Measurements from ENCODE around the gene ZMIZ1.
"Not testable (repeated sequence)": the region's sequence is repeated elsewhere in the genome, so short reads cannot be mapped to it uniquely, and the experiment has no call there.

The ZMIZ1 gene

DNA sequence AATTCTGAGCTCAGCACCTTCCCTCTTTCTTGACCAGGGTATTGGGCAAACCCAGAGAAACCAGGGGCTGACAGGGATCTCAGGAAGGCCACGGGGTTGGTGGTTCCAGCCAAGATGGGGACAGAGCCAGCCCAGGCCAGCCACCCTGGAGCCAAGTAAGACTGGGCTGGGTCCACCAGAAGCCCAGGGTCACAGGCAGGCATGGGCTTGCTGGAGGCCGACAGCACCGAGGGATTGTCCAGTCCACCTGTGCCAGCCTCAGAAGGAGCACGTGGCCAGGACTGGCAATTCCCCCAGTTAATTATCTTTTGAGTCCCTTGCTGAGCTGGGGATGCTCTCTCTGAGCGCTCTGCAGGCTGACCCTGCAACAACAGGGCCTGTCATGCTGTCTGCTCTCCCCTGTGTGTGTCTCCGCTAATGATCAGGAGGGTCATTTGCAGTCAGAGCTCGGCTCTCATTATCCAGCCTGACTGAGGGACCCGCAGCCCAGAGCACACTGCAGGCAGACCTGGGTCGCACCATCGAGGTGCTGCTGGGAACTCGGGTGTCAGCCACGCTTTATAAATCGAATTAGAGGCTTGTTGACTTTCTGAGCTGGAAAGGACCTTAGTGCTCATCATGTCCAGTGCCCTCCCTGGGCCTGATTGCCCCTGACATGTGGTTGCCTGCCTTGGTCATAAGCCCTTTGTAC lies 209.0 kb downstream of the ZMIZ1 start:
- no peak overlapping the region for H3K4me3 ChIP-seq (ENCODE audit: low read length)
- DNase-seq (ENCODE audit: low read depth) = no peak
- TF ChIP-seq CTCF (conservative IDR thresholded peaks at IDR 0.05; ENCODE audit: low read depth, low read length) = no peak

DNA sequence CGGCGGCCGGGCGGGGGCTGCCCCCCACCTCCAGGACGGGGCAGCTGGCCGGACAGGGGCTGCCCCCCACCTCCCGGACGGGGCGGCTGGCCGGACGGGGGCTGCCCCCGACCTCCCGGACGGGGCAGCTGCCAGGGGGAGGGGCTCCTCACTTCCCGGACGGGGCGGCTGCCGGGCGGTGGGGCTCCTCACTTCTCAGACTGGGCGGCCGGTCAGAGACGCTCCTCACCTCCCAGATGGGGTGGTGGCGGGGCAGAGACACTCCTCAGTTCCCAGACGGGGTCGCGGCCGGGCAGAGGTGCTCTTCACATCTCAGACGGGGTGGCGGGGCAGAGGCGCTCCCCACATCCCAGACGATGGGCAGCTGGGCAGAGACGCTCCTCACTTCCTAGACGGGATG lies 210.3 kb downstream of the ZMIZ1 start:
- DNase-seq (ENCODE audit: low read depth); H3K4me3 ChIP-seq (ENCODE audit: low read length): not testable (repeated sequence)

- no peak for TF ChIP-seq CTCF (conservative IDR thresholded peaks at IDR 0.05; ENCODE audit: low read depth, low read length)
- H3K4me3 ChIP-seq (ENCODE audit: low read length) = no peak overlapping the region
- DNase-seq (ENCODE audit: low read depth) = no peak
Observed at GRCh38 chr10:79280956-79281355, 212.2 kb downstream of the ZMIZ1 start.

- no peak overlapping the region for H3K4me3 ChIP-seq (ENCODE audit: low read length)
- DNase-seq (ENCODE audit: low read depth) = no peak
- TF ChIP-seq CTCF (conservative IDR thresholded peaks at IDR 0.05; ENCODE audit: low read depth, low read length) = no peak
Observed at GRCh38 chr10:79282388-79282787, 213.6 kb downstream of the ZMIZ1 start.

GRCh38 chr10:79283616-79284015 lies 214.8 kb downstream of the ZMIZ1 start:
- TF ChIP-seq CTCF (conservative IDR thresholded peaks at IDR 0.05; ENCODE audit: low read depth, low read length) = no peak
- no peak for DNase-seq (ENCODE audit: low read depth)
- H3K4me3 ChIP-seq (ENCODE audit: low read length) = no peak overlapping the region

- DNase-seq (ENCODE audit: low read depth) = no peak
- H3K4me3 ChIP-seq (ENCODE audit: low read length) = no peak overlapping the region
- no peak for TF ChIP-seq CTCF (conservative IDR thresholded peaks at IDR 0.05; ENCODE audit: low read depth, low read length)
Observed at GRCh38 chr10:79284158-79284871, 215.5 kb downstream of the ZMIZ1 start.

DNA sequence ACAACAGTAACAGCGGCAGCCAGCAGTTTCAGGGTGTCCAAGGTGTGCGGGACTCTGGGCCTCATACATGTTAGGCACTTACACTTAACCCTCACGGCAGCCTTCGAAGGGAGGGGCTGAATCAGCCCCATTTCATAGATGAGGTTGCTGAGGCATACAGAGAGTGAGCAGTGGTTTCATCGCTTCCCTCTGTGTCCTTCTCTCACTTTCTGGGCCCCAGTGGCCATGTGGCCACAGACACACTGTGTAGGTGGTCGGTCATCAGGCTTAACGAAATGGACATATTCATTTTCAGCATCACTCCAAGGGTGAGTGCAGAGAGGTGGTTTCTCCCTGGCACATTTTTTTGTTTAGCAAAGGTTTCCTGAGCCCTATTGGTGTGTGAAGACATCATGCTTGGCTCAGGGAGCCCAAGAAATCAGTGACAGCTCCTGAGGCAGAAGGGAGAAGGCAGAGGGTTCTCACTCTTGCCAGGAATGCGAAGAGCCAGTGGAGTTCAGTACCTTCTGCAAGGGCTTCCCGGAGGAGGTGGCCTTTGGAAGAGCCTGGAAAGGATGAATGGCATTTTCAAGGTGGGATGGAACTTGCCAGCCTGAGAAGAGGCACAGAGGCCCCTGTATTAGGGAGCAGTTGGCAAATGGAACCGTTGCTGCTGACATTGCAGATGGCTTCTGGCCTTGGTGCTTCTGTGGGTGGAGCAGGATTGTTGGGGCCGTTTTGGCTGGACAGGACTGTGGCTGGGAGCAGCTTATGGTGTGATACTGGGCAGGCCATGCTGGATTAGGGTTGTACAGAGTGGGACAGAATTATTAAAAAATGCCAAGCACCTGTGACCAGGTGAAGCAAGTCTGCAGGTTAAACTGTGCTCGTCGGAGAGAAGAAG lies 216.8 kb downstream of the ZMIZ1 start:
- no peak for DNase-seq (ENCODE audit: low read depth)
- H3K4me3 ChIP-seq (ENCODE audit: low read length) = no peak overlapping the region
- TF ChIP-seq CTCF (conservative IDR thresholded peaks at IDR 0.05; ENCODE audit: low read depth, low read length) = no peak

Measured in retinal pigment epithelial cell (primary cell).